Pons (tissue), 1 donor: ENCODE measurements around the gene BNIP3.
A peak's percentile ranks its signal among the peaks of the same experiment; 100 is the strongest.
"Not testable (repeated sequence)": the region's sequence is repeated elsewhere in the genome, so short reads cannot be mapped to it uniquely, and the experiment has no call there.

Source experiments
- DNase-seq: peaks from one replicate; pipeline ENCODE4 v3.0.0-alpha.2; 2016; ENCODE audit warnings: low spot score

The BNIP3 gene

GRCh38 chr10:132001238-132001972 lies 19.7 kb upstream of the BNIP3 start:
- DNase-seq, result no peak

GRCh38 chr10:131998845-131999681 lies 17.3 kb upstream of the BNIP3 start:
- DNase-seq, result no peak

- no peak for DNase-seq
These were observed 16.5 kb upstream of the BNIP3 start for GRCh38 chr10:131998050-131998844.

GRCh38 chr10:131997366-131998049 lies 15.8 kb upstream of the BNIP3 start:
- DNase-seq, result no peak

GRCh38 chr10:131996466-131997365 lies 15.0 kb upstream of the BNIP3 start:
- peak; percentile 60 for DNase-seq

- DNase-seq, result no peak
These were observed 12.7 kb upstream of the BNIP3 start for GRCh38 chr10:131994435-131994834.

GRCh38 chr10:131993275-131993674 lies 11.6 kb upstream of the BNIP3 start:
- DNase-seq, result no peak

- no peak for DNase-seq
These were observed 10.0 kb upstream of the BNIP3 start for GRCh38 chr10:131991726-131992125.

- not testable (repeated sequence) for DNase-seq
These were observed 6.1 kb upstream of the BNIP3 start for GRCh38 chr10:131987786-131988185.

GRCh38 chr10:131987301-131987700 lies 5.6 kb upstream of the BNIP3 start:
- DNase-seq, result not testable (repeated sequence)

- not testable (repeated sequence) for DNase-seq
These were observed 5.1 kb upstream of the BNIP3 start for GRCh38 chr10:131986851-131987250.

- no peak for DNase-seq
These were observed 2.1 kb upstream of the BNIP3 start for GRCh38 chr10:131983780-131984179.

GRCh38 chr10:131982796-131983195 lies 1.1 kb upstream of the BNIP3 start:
- no peak for DNase-seq

- DNase-seq, result no peak
These were observed 548 bp upstream of the BNIP3 start for GRCh38 chr10:131982185-131982756.

GRCh38 chr10:131980761-131981428 lies 828 bp downstream of the BNIP3 start:
- no peak for DNase-seq

- DNase-seq, result no peak
These were observed 1.4 kb downstream of the BNIP3 start for GRCh38 chr10:131980321-131980720.

- DNase-seq, result no peak
These were observed 1.9 kb downstream of the BNIP3 start for GRCh38 chr10:131979821-131980270.

GRCh38 chr10:131979336-131979735 lies 2.4 kb downstream of the BNIP3 start:
- no peak for DNase-seq

- DNase-seq, result no peak
These were observed 2.9 kb downstream of the BNIP3 start for GRCh38 chr10:131978851-131979250.

- DNase-seq, result no peak
These were observed 3.4 kb downstream of the BNIP3 start for GRCh38 chr10:131978366-131978765.
